HEK293 (cell line): ENCODE measurements around the gene BCLAF1.

ENCODE experiments used
- CTCF ChIP-seq: fragments of 450-650 bp; formaldehyde crosslinking; IDR thresholded peaks from 2 replicates; pipeline ENCODE4 v1.5.1; 2016; ENCODE audit warnings: missing biosample characterization, missing genetic modification characterization
- PBX3 ChIP-seq: sonication (generic); formaldehyde crosslinking; IDR thresholded peaks from 2 replicates; pipeline ENCODE4 v1.8.1; 2022; ENCODE audit warnings: mild to moderate bottlenecking, moderate library complexity, missing genetic modification reagents
- SP2 ChIP-seq: fragments of 450-650 bp; formaldehyde crosslinking; IDR thresholded peaks from 2 replicates; pipeline ENCODE4 v1.5.1; 2016; ENCODE audit warnings: missing biosample characterization, missing genetic modification characterization
- ZNF155 ChIP-seq: fragments of 450-650 bp; formaldehyde crosslinking; IDR thresholded peaks from 2 replicates; pipeline ENCODE4 v1.5.1; 2016; ENCODE audit warnings: missing biosample characterization, missing genetic modification characterization
- ZNF175 ChIP-seq: fragments of 450-650 bp; formaldehyde crosslinking; IDR thresholded peaks from 2 replicates; pipeline ENCODE4 v1.5.1; 2016; ENCODE audit warnings: missing biosample characterization, missing genetic modification characterization

GRCh38 chr6:136304410-136304809, 14.8 kb upstream of the BCLAF1 start:
- TF ChIP-seq CTCF (tag by site-specific recombination) (no peak), ZNF155 (tag by site-specific recombination) (no peak), ZNF175 (tag by site-specific recombination) (no peak), SP2 (tag by site-specific recombination) (no peak), PBX3 (CRISPR knock-in tag) (no peak)
